IMR-90 (cell line): ENCODE data around the gene LIPM. TPM values are rescaled to one million over a fixed set of nuclear protein-coding genes. Genes with fewer than 3 reads are reported as not detected.

Experiments used
- ATAC-seq: fragments of 200-7000 bp; cut with Tn5 transposase; 2 replicates; pipeline ENCODE4 v1.9.1; 2020; ENCODE audit warnings: low read depth, mild to moderate bottlenecking, moderate library complexity
- BruUV-seq: library from RNA; stranded (reverse); fragments of 400-500 nt; replicated peaks from 2 replicates; lab custom pipeline; 2021; lab: Mats Ljungman, UMichigan
- CTCF ChIA-PET: fragments of 300-600 bp; formaldehyde crosslinking; extraction: SDS; loops from one replicate; lab custom pipeline; 2021; ENCODE audit warnings: antibody characterized with exemption; lab: Yijun Ruan, JAX
- POLR2A ChIA-PET: fragments of 300-600 bp; sonication (Branson Sonifier 250); formaldehyde crosslinking; loops from one replicate; lab custom pipeline; 2022; ENCODE audit warnings: antibody characterized with exemption; ENCODE audit not compliant: unreplicated experiment; lab: Charles Lee
- DNase-seq: peaks from one replicate; pipeline ENCODE4 v3.0.0; 2013
- H2AFZ ChIP-seq: replicated peaks from 2 replicates; pipeline ENCODE3; 2013; ENCODE audit warnings: low read length, mild to moderate bottlenecking; ENCODE audit not compliant: poor library complexity
- H2AK5ac ChIP-seq: 2 replicates; pipeline ENCODE4 v1.6.1; 2013; ENCODE audit warnings: low read depth, low read length, inconsistent platforms
- H2AK9ac ChIP-seq: replicated peaks from 2 replicates; pipeline ENCODE3; 2013; ENCODE audit warnings: mild to moderate bottlenecking, low read depth, low read length, moderate library complexity; ENCODE audit not compliant: poor library complexity
- H2BK120ac ChIP-seq: 2 replicates; pipeline ENCODE4 v1.6.1; 2013; ENCODE audit warnings: low read depth, low read length, inconsistent platforms
- H2BK15ac ChIP-seq: 3 replicates; pipeline ENCODE4 v1.6.1; 2013; ENCODE audit warnings: low read depth, low read length, inconsistent platforms
- H2BK20ac ChIP-seq: 2 replicates; pipeline ENCODE4 v1.6.1; 2013; ENCODE audit warnings: low read depth, mild to moderate bottlenecking, inconsistent platforms, low read length, moderate library complexity
- H2BK5ac ChIP-seq: 2 replicates; pipeline ENCODE4 v1.6.1; 2013; ENCODE audit warnings: mild to moderate bottlenecking, low read depth, low read length, inconsistent platforms; ENCODE audit not compliant: poor library complexity, severe bottlenecking
- H3K14ac ChIP-seq: replicated peaks from 2 replicates; pipeline ENCODE4 v1.6.1; 2013; ENCODE audit warnings: low read depth, low read length, inconsistent platforms
- H3K18ac ChIP-seq: 2 replicates; pipeline ENCODE4 v1.6.1; 2013; ENCODE audit warnings: low read depth, low read length, control low read depth
- H3K23ac ChIP-seq: 2 replicates; pipeline ENCODE4 v1.6.1; 2013; ENCODE audit warnings: low read depth, low read length, inconsistent platforms
- H3K27ac ChIP-seq: 2 replicates; pipeline ENCODE4 v1.5.1; 2013; ENCODE audit warnings: mild to moderate bottlenecking, control low read depth, low read length; ENCODE audit not compliant: insufficient read depth
- H3K27me3 ChIP-seq: 2 replicates; pipeline ENCODE4 v1.6.1; 2013; ENCODE audit warnings: low read length; ENCODE audit not compliant: control insufficient read depth, insufficient read depth
- H3K36me3 ChIP-seq: 2 replicates; pipeline ENCODE4 v1.6.1; 2013; ENCODE audit warnings: low read length, mixed read lengths; ENCODE audit not compliant: control insufficient read depth, insufficient read depth
- H3K4ac ChIP-seq: 2 replicates; pipeline ENCODE4 v1.6.1; 2013; ENCODE audit warnings: low read depth, low read length, inconsistent platforms
- H3K4me1 ChIP-seq: 2 replicates; pipeline ENCODE4 v1.6.1; 2013; ENCODE audit warnings: low read length, mixed read lengths; ENCODE audit not compliant: control insufficient read depth, insufficient read depth
- H3K4me2 ChIP-seq: 2 replicates; pipeline ENCODE4 v1.6.1; 2013; ENCODE audit warnings: low read depth, mild to moderate bottlenecking, control low read depth, low read length, moderate library complexity
- H3K4me3 ChIP-seq: 2 replicates; pipeline ENCODE4 v1.5.1; 2013; ENCODE audit warnings: low read depth, mild to moderate bottlenecking, control low read depth, low read length, moderate library complexity; ENCODE audit not compliant: insufficient read depth
- H3K56ac ChIP-seq: 2 replicates; pipeline ENCODE4 v1.6.1; 2013; ENCODE audit warnings: low read length, inconsistent platforms; ENCODE audit not compliant: insufficient read depth; ENCODE audit errors: extremely low read depth
- H3K79me1 ChIP-seq, 2 experiments: 2 replicates each; pipeline ENCODE4 v1.6.1; 2013; ENCODE audit warnings: low read length in 2 of 2, inconsistent platforms in 1 of 2, low read depth in 1 of 2
- H3K9ac ChIP-seq: 2 replicates; pipeline ENCODE4 v1.6.1; 2013; ENCODE audit warnings: low read depth, low read length, control low read depth
- H3K9me1 ChIP-seq: 2 replicates; pipeline ENCODE4 v1.6.1; 2013; ENCODE audit warnings: low read length, inconsistent platforms; ENCODE audit not compliant: insufficient read depth
- H3K9me3 ChIP-seq: 2 replicates; pipeline ENCODE4 v1.6.1; 2013; ENCODE audit warnings: low read length; ENCODE audit not compliant: control insufficient read depth, insufficient read depth
- H4K20me1 ChIP-seq: 2 replicates; pipeline ENCODE4 v1.6.1; 2013; ENCODE audit warnings: low read length, inconsistent platforms; ENCODE audit not compliant: insufficient read depth
- H4K5ac ChIP-seq: 2 replicates; pipeline ENCODE4 v1.6.1; 2013; ENCODE audit warnings: mild to moderate bottlenecking, low read depth, low read length, control low read depth
- H4K8ac ChIP-seq, 2 experiments: 2 replicates each; pipeline ENCODE4 v1.6.1; 2013; ENCODE audit warnings: low read depth in 2 of 2, low read length in 2 of 2, control low read depth in 1 of 2, inconsistent platforms in 1 of 2
- H4K91ac ChIP-seq: 2 replicates; pipeline ENCODE4 v1.6.1; 2013; ENCODE audit warnings: low read depth, low read length, inconsistent platforms; ENCODE audit not compliant: insufficient read depth
- BHLHE40 ChIP-seq: fragments of 150-350 bp; IDR thresholded peaks from 2 replicates; pipeline ENCODE4 v1.6.1; 2016; ENCODE audit warnings: mild to moderate bottlenecking, low read depth, low read length
- CEBPB ChIP-seq: IDR thresholded peaks from 2 replicates; pipeline ENCODE4 v1.6.1; 2012; ENCODE audit warnings: low read depth, low read length, improper control_type of control experiment
- CHD1 ChIP-seq: IDR thresholded peaks from 2 replicates; pipeline ENCODE4 v1.6.1; 2012; ENCODE audit warnings: low read depth, low read length, improper control_type of control experiment
- CTCF ChIP-seq: conservative IDR thresholded peaks from 2 replicates; pipeline ENCODE4 v1.5.1; 2012; ENCODE audit warnings: mild to moderate bottlenecking, low read depth, low read length, improper control_type of control experiment
- ELK1 ChIP-seq: fragments of 150-350 bp; IDR thresholded peaks from 2 replicates; pipeline ENCODE4 v1.6.1; 2016; ENCODE audit warnings: low read depth, mild to moderate bottlenecking, low read length, moderate library complexity, borderline replicate concordance
- FOS ChIP-seq: fragments of 150-350 bp; IDR thresholded peaks from 2 replicates; pipeline ENCODE4 v1.6.1; 2016; ENCODE audit warnings: low read depth, low read length
- MAFK ChIP-seq: IDR thresholded peaks from 2 replicates; pipeline ENCODE4 v1.6.1; 2012; ENCODE audit warnings: low read depth, low read length, improper control_type of control experiment
- MAZ ChIP-seq: IDR thresholded peaks from 2 replicates; pipeline ENCODE4 v1.6.1; 2012; ENCODE audit warnings: low read depth, mild to moderate bottlenecking, low read length, improper control_type of control experiment, moderate library complexity, borderline replicate concordance
- MXI1 ChIP-seq: IDR thresholded peaks from 2 replicates; pipeline ENCODE4 v1.6.1; 2012; ENCODE audit warnings: low read depth, mild to moderate bottlenecking, low read length, moderate library complexity, borderline replicate concordance
- NFE2L2 ChIP-seq: fragments of 150-350 bp; IDR thresholded peaks from 2 replicates; pipeline ENCODE4 v1.6.1; 2016; ENCODE audit warnings: low read depth, mild to moderate bottlenecking, low read length
- POLR2A ChIP-seq: IDR thresholded peaks from 2 replicates; pipeline ENCODE4 v1.6.1; 2012; ENCODE audit warnings: mild to moderate bottlenecking, low read depth, low read length
- RAD21 ChIP-seq: IDR thresholded peaks from 2 replicates; pipeline ENCODE4 v1.6.1; 2012; ENCODE audit warnings: low read length, improper control_type of control experiment
- RCOR1 ChIP-seq: IDR thresholded peaks from 2 replicates; pipeline ENCODE4 v1.6.1; 2012; ENCODE audit warnings: mild to moderate bottlenecking, low read length, improper control_type of control experiment; ENCODE audit not compliant: insufficient replicate concordance
- RFX5 ChIP-seq: IDR thresholded peaks from 2 replicates; pipeline ENCODE4 v1.8.0; 2012; ENCODE audit warnings: low read depth, mild to moderate bottlenecking, low read length, moderate library complexity
- SMC3 ChIP-seq: fragments of 150-350 bp; IDR thresholded peaks from 2 replicates; pipeline ENCODE4 v1.6.1; 2016; ENCODE audit warnings: low read depth, mild to moderate bottlenecking, antibody characterized with exemption, low read length, moderate library complexity
- USF2 ChIP-seq: fragments of 150-350 bp; IDR thresholded peaks from 2 replicates; pipeline ENCODE4 v1.6.1; 2017; ENCODE audit warnings: mild to moderate bottlenecking, antibody characterized with exemption, low read length, low read depth
- WGBS, 2 experiments: methylation state at CpG; one replicate each; pipeline versions ENCODE4 v1.1.5 to v1.1.7; 2013; ENCODE audit warnings: missing lambda C conversion rate in 2 of 2; ENCODE audit not compliant: insufficient read length in 1 of 2; ENCODE audit errors: extremely low coverage in 2 of 2; 5-methylcytosine and 5-hydroxymethylcytosine counted together
- dilution Hi-C: fragments of 300-500 bp; cut with HindIII; formaldehyde crosslinking; loops from one replicate; pipeline ENCODE4 v1.14.3; 2018; ENCODE audit warnings: low sequenced_read_pairs; ENCODE audit not compliant: unreplicated experiment
- in situ Hi-C: fragments of 300-500 bp; cut with MboI; formaldehyde crosslinking; loops from 3 replicates; pipeline ENCODE4 v1.14.3; 2019; ENCODE audit warnings: low sequenced_read_pairs, inconsistent platforms, mixed read lengths
- intact Hi-C: fragments of 100-400 bp; cut with micrococcal nuclease; formaldehyde crosslinking; loops from 2 replicates; pipeline ENCODE4 v1.10.0; 2022
- polyA plus RNA-seq, 3 experiments: library from polyadenylated mRNA; depleted of rRNA; stranded (reverse); fragments of >200 nt; gene quantifications; 2 replicates each; pipeline ENCODE4 v1.2.3, GENCODE V29; 2012; ENCODE audit warnings: low replicate concordance in 1 of 3
- total RNA-seq: library from RNA; depleted of rRNA; stranded (reverse); fragments of >200 nt; gene quantifications from 2 replicates; pipeline ENCODE4 v1.2.3, GENCODE V29; 2012

Gene LIPM
- total and polyA plus RNA-seq, 2 of the 4 experiments (the other 2 are of a cell fraction) = not detected

- Histone ChIP-seq H3K56ac (no peak overlapping the region), H4K8ac (no peak overlapping the region), H3K4me1 (no peaks in the 10 kb centered on the region), H3K9me1 (no peaks in the 10 kb centered on the region), H3K18ac (no peak overlapping the region), H2AK5ac (no peak overlapping the region), H3K4ac (no peak overlapping the region), H3K23ac (no peak overlapping the region), H2BK20ac (no peak overlapping the region), H2AK9ac (no peak overlapping the region), H3K4me2 (no peak overlapping the region), H4K91ac (no peak overlapping the region), H2AFZ (no peak overlapping the region), H2BK120ac (no peak overlapping the region), H4K20me1 (no peaks in the 10 kb centered on the region), H3K36me3 (no peaks in the 10 kb centered on the region), H4K5ac (no peak overlapping the region), H3K27ac (no peak overlapping the region), H2BK5ac (no peak overlapping the region), H3K27me3 (no peaks in the 10 kb centered on the region), H3K9me3 (no peaks in the 10 kb centered on the region), H3K79me1 (no peaks in the 10 kb centered on the region), H3K9ac (no peak overlapping the region), H2BK15ac (no peak overlapping the region), H3K4me3 (no peak overlapping the region), H3K14ac (no peak overlapping the region)
- no TSS peak for BruUV-seq
- intact Hi-C loops = no loop called here
- no peak for ATAC-seq
- POLR2A ChIA-PET = no interaction called here
- in situ Hi-C loops = no loop called here
- DNase-seq = no peak
- dilution Hi-C loops = no loop called here
- no CpG with 5 or more reads among the region's 3 CpGs for WGBS, 2 experiments
- no peak for TF ChIP-seq CHD1
- TF ChIP-seq FOS = no peak
- TF ChIP-seq CEBPB = no peak
- TF ChIP-seq MAFK = no peak
- TF ChIP-seq ELK1 = no peak
- no peak for TF ChIP-seq RFX5
- no peak for TF ChIP-seq NFE2L2
- TF ChIP-seq USF2 = no peak
- TF ChIP-seq SMC3 = no peak
- TF ChIP-seq BHLHE40 = no peak
- no peak for TF ChIP-seq RCOR1
- no peak for TF ChIP-seq CTCF
- no peak for TF ChIP-seq MXI1
- TF ChIP-seq MAZ = no peak
- TF ChIP-seq POLR2A = no peak
- no peak for TF ChIP-seq RAD21
- CTCF ChIA-PET = no interaction called here
Measured at GRCh38 chr10:88840104-88840503, 37.6 kb downstream of the LIPM start.
